ENCODE measurements around the gene CDK4. TPM values are rescaled to one million over a fixed set of nuclear protein-coding genes. Genes with fewer than 3 reads are reported as not detected.

The CDK4 gene
- total RNA-seq, 4 donors from 2014 or later = 14.7 to 97.4 (median 28.8) TPM

DNA sequence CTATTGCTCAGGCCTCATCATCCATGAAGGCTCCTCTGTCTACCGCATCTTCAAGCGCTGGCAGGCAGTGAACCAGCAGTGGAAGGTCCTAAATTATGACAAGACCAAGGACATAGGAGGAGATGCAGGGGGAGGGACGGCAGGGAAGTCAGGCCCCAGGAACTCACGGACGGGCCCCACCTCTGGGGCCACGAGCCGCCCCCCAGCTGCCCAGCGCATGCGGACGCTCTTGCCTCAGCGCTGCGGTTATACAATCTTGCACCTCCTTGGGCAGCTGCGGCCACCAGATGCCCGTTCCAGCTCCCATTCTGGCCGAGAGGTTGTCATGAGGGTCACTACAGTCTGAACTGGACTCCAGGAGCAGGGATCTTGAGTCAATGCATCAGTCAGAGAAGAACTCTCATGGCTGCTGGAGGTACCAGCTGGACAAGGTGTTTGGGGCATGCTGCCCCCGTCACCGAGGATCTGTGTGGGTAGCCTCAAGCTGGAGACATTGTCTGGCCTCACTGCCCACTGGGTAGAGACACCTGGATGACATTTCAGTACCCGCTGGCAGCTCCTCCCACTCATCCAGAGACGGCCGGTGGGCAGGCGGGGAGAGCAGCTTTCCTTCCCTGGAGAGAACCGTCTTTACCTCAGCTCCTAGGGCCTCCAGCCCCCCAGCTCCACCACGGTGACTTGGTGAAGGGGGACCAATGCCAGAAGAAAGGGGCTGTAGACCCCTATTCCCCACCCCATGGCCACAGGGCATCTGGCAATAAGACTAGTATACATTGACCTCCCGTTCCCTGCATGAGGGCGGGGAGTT, 6.6 kb upstream of the CDK4 start:
- no peak overlapping the region for H3K4me3 ChIP-seq
- H3K27me3 ChIP-seq = no peaks in the 10 kb centered on the region
- TF ChIP-seq, protein P1, sequence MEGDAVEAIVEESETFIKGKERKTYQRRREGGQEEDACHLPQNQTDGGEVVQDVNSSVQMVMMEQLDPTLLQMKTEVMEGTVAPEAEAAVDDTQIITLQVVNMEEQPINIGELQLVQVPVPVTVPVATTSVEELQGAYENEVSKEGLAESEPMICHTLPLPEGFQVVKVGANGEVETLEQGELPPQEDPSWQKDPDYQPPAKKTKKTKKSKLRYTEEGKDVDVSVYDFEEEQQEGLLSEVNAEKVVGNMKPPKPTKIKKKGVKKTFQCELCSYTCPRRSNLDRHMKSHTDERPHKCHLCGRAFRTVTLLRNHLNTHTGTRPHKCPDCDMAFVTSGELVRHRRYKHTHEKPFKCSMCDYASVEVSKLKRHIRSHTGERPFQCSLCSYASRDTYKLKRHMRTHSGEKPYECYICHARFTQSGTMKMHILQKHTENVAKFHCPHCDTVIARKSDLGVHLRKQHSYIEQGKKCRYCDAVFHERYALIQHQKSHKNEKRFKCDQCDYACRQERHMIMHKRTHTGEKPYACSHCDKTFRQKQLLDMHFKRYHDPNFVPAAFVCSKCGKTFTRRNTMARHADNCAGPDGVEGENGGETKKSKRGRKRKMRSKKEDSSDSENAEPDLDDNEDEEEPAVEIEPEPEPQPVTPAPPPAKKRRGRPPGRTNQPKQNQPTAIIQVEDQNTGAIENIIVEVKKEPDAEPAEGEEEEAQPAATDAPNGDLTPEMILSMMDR (IDR thresholded peaks at IDR 0.05) = no peak
- no peak for TF ChIP-seq POLR2A (IDR thresholded peaks at IDR 0.05)
- peaks cover 0 to 21% (median 4%) of the 10 kb centered on the region in 4 donors for H3K4me1 ChIP-seq
- H3K27ac ChIP-seq = no peak overlapping the region
- peaks cover 0 to 15% (median 0%) of the 10 kb centered on the region in 3 donors for H3K36me3 ChIP-seq
- no peak for DNase-seq
- no peaks in the 10 kb centered on the region for H3K9me3 ChIP-seq

DNA sequence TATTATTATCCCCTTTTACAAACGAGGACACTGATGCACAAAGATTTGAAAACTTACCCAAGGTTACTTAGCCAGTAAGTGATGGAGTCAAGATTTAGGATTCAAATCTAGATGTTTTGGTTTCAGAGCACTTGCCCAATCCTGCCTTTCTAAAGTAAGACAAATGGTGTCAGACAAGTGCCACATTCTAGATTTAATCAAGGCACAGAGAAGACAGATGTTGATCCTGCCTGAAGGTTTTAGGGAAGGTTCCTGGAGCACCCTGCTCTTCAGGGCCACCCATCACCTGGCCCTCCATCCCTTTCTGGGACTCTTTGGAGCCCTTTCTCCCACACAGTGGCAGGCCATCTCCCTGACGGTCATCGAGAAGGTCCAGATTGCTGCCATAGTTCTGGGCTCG, 5.7 kb upstream of the CDK4 start:
- Histone ChIP-seq H3K9me3 (no peaks in the 10 kb centered on the region), H3K36me3 (peaks cover 0 to 15% (median 0%) of the 10 kb centered on the region in 3 donors), H3K27me3 (no peaks in the 10 kb centered on the region), H3K4me1 (peaks cover 0 to 23% (median 4%) of the 10 kb centered on the region in 4 donors), H3K4me3 (no peak overlapping the region), H3K27ac (no peak overlapping the region)
- TF ChIP-seq, protein P1 (IDR thresholded peaks at IDR 0.05) = no peak
- no peak for TF ChIP-seq POLR2A (IDR thresholded peaks at IDR 0.05)
- DNase-seq = no peak

DNA sequence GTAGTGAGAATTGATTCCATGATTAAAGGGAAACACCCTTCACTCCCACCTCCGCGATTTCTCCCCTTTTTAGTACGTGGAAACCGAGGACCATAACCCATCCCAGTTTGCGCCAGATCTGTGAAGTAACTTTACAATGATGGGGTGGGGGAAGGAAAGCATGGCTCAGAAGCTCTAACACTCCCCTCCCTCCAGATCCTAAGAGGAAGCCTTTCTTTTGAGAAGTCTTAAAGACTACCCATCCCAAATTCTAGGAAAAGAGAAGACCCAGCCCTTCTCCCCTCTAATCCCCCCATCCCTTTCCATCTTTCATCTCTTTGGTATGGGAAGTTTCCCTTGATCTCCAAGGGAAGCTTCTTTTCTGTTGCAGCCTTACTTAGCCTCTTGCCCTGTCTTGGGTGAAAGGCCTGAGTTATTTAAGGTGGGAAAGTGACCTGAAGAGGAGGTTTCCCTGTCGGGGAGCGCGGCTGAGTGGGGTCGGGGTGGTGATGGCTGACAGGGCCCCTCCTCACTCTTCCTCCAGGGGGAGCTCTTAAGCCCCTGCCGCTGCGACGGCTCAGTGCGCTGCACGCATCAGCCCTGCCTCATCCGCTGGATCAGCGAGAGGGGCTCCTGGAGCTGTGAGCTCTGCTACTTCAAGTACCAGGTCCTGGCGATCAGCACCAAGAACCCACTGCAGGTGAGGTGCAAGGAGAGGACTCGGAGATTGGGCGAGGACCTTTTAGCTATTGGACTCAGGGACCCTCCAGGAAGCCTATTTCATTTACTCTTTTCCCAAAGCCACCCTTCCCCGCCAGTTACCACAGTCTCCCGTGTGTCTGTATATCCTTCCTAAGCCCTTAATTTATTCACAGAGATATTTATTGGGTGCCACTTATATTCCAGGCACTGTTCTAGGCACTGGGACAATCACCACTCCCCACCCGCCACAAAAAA, 4.6 kb upstream of the CDK4 start:
- Histone ChIP-seq H3K4me3 (peak overlapping the region; percentile 73 to 89 (median 80)), H3K27me3 (no peaks in the 10 kb centered on the region), H3K9me3 (no peaks in the 10 kb centered on the region), H3K27ac (peak overlapping the region in 3 of 4 donors; percentile 65 to 90 (median 88)), H3K36me3 (peaks cover 0 to 15% (median 0%) of the 10 kb centered on the region in 3 donors), H3K4me1 (peaks cover 0 to 24% (median 4%) of the 10 kb centered on the region in 4 donors)
- DNase-seq = peak; percentile 53 to 75 (median 69)
- TF ChIP-seq, protein P1 (IDR thresholded peaks at IDR 0.05) = peak; percentile 18 to 81 (median 58)
- no peak for TF ChIP-seq POLR2A (IDR thresholded peaks at IDR 0.05)

DNA sequence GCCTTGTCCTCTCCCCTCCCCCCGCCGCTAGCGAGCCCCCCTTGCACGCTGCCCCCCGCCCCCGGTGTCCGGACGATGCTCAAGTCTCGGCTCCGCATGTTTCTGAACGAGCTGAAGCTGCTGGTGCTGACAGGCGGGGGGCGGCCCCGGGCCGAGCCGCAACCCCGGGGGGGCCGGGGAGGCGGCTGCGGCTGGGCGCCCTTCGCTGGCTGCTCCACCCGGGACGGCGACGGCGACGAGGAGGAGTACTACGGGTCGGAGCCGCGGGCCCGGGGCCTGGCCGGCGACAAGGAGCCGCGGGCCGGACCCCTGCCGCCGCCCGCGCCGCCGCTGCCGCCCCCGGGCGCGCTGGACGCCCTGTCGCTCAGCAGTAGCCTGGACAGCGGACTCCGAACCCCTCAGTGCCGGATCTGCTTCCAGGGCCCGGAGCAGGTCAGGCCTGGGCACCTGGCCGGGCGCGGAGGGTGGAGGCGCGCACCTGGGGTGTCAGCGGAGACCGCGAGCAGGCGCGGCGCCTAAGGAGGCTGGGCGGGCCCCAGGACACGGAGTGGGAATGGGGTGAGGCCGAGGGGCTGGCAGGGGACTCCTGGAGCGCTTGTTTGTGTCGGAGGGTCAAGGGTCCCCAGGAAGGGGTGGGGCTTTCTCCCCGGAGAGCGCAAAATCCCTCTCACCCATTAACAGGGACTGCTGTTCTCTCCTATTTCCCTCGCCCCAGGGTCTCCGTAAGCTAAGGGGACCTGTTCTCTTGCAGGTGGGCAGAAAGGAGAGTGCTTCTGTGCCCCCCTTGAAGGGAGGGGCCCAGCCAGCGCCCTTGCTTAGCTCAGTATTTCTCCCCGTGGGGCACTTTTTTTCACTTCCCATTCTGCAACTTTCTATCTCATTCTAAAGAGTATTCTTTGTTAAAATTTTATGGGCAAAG, 3.6 kb upstream of the CDK4 start:
- Histone ChIP-seq H3K27me3 (no peaks in the 10 kb centered on the region), H3K36me3 (peaks cover 0 to 15% (median 0%) of the 10 kb centered on the region in 3 donors), H3K4me1 (peaks cover 0 to 34% (median 4%) of the 10 kb centered on the region in 4 donors), H3K27ac (peak overlapping the region; percentile 65 to 90 (median 84)), H3K9me3 (no peaks in the 10 kb centered on the region), H3K4me3 (peak overlapping the region; percentile 73 to 89 (median 80))
- peak; percentile 49 to 80 (median 76) for DNase-seq
- TF ChIP-seq, protein P1 (IDR thresholded peaks at IDR 0.05) = no peak
- peak; percentile 26 to 35 for TF ChIP-seq POLR2A (IDR thresholded peaks at IDR 0.05)

DNA sequence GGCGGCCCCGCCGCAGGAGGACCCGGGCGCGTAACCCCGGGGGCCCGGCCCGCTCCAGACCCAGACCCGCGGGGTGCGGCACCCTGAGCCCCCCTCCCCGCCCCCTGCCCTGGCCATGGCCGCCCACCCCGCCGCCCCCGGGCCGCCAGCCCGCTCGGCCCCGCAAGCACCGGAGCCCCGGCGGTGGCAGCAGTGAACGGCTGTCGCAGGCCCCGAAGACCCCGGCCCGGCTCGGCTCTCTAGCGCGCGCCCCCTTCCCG, 3.0 kb upstream of the CDK4 start:
- TF ChIP-seq POLR2A (IDR thresholded peaks at IDR 0.05) = no peak
- TF ChIP-seq, protein P1 (IDR thresholded peaks at IDR 0.05) = no peak
- DNase-seq = no peak
- H3K9me3 ChIP-seq = no peaks in the 10 kb centered on the region
- no peaks in the 10 kb centered on the region for H3K27me3 ChIP-seq
- peaks cover 0 to 15% (median 0%) of the 10 kb centered on the region in 3 donors for H3K36me3 ChIP-seq
- peaks cover 0 to 37% (median 4%) of the 10 kb centered on the region in 4 donors for H3K4me1 ChIP-seq
- peak overlapping the region; percentile 65 to 90 (median 84) for H3K27ac ChIP-seq
- peak overlapping the region; percentile 73 to 89 (median 80) for H3K4me3 ChIP-seq

Measured in Peyer's patch (tissue), 4 donors.